ENCODE data around the gene RAPGEF2. TPM values are rescaled to one million over a fixed set of nuclear protein-coding genes. Genes with fewer than 3 reads are reported as not detected.

Gene RAPGEF2
- total and polyA plus RNA-seq, 2 of the 8 experiments (the other 6 are each of a cell fraction or from before 2014, with no cell fraction given): 24.4 to 48.6 TPM

GRCh38 chr4:159248384-159249178, 145.7 kb downstream of the RAPGEF2 start (continued):
- TF ChIP-seq RBBP5 (IDR thresholded peaks at IDR 0.05; ENCODE audit: borderline replicate concordance, low read depth, low read length): no peak
- TF ChIP-seq BRCA1 (IDR thresholded peaks at IDR 0.05; ENCODE audit: low read depth, low read length): no peak

All from H1 (cell line).